GM12873 (cell line): ENCODE data around the gene STK39.

Experiments
- CTCF ChIP-seq: IDR thresholded peaks from 2 replicates; pipeline ENCODE4 v1.5.1; 2012; ENCODE audit warnings: low read depth, mild to moderate bottlenecking, moderate library complexity, low read length, control low read depth; ENCODE audit not compliant: insufficient read depth; ENCODE audit errors: missing control alignments

Gene STK39

GRCh38 chr2:168160897-168161296 is 86.5 kb downstream of the STK39 start:
- TF ChIP-seq CTCF = peak; percentile 43

DNA sequence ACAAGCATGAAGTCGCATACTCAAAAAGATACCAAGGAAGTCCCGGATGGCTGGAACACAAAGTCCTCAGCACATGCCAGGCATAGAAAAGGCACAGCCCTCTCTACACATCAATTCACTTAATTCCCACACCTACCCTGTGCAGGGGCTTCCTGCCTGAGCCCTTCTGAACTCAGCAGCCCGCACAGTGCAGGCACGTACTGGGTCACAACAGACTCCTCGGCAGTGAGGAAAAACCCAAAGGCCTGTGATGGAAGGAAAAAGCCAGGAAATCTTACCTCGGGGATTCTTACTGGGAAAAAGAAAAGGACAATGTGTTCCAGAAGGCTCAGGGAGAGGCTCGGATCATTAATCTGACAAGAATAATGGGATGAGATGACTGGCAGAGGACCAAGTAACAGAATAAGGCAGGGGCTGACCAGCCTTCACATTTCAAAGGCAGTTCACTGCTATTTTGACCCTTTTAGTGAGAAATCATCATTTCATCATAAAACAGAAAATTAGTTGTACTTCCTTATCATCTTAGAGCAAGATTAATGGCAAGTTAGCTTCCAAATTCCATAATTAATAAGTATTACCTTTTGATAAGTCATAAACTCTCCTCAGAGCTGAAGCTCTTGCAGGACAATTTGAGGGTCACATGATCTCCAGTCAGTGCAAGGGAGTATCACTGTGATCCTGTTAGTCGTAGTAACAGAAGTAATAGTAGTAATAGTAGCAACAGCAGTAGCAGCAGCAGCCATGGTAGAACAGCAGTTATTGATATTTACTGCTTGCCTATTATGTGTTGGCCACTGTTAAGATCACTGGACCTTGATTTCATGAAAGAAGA is 87.4 kb downstream of the STK39 start:
- no peak for TF ChIP-seq CTCF

- no peak for TF ChIP-seq CTCF
Measured at GRCh38 chr2:168158586-168158985, 88.8 kb downstream of the STK39 start.

DNA sequence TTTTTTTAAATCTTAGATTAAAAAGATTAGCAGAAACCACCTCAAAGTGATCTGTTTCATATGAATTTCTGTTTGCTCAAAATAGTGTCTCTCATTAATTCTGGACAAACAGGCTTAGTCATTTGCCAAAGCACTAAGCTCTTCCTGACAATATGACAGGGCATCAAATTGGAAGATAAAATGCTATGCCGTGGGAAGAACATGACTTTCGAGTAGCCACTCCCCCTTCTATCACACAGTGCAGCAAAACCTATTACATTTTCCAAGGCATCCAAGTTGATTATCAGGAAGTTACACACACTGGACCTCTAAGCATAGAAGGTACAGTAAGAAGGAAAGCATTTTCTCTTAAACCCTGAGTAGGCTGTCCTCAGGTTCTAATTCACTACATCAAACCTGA is 89.5 kb downstream of the STK39 start:
- no peak for TF ChIP-seq CTCF

GRCh38 chr2:168157070-168157469 is 90.3 kb downstream of the STK39 start:
- no peak for TF ChIP-seq CTCF

- TF ChIP-seq CTCF = no peak
Measured at GRCh38 chr2:168156661-168157060, 90.7 kb downstream of the STK39 start.

DNA sequence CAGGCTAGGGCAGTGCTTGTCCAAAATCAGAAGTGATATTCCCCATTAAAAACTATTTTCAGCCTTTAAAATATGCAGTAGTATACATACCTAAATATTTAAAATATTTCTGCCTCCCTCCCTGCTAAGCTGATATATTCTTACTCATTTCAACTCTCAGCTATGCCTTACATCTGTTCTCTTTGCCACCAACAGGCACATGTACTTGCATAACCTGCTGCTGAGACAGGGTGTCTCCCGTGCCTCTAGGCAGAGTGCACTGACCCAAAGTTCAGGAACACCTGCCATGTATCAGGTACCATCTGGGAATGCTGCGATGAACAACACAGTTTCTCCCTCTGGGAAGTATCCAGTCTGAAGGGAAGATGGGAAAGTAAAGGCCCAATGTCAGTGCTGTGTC is 91.7 kb downstream of the STK39 start:
- TF ChIP-seq CTCF = no peak
